GM10248 (cell line): ENCODE data around the gene NOXA1.

Source experiments
- CTCF ChIA-PET: fragments of 300-600 bp; sonication (Branson Sonifier 250); formaldehyde crosslinking; extraction: SDS; loops from one replicate; lab custom pipeline; 2021; ENCODE audit warnings: antibody characterized with exemption; lab: Yijun Ruan, JAX
- POLR2A ChIA-PET: fragments of 350-650 bp; sonication (Branson Sonifier 250); formaldehyde crosslinking; extraction: SDS; loops from one replicate; lab custom pipeline; 2020; ENCODE audit warnings: antibody characterized with exemption; lab: Yijun Ruan, JAX
- DNase-seq: peaks from one replicate; pipeline ENCODE4 v3.0.0; 2012; ENCODE audit errors: extremely low spot score
- CTCF ChIP-seq: IDR thresholded peaks from 2 replicates; pipeline ENCODE4 v1.5.1; 2012; ENCODE audit warnings: mild to moderate bottlenecking, low read depth; ENCODE audit errors: extremely low read depth, missing control alignments, control extremely low read depth

Gene NOXA1

GRCh38 chr9:137411645-137412380 is 11.4 kb upstream of the NOXA1 start:
- DNase-seq: peak; percentile 82
- POLR2A ChIA-PET: interaction anchor here (0.6 kb wide), 1 partner anchor 37 kb away, joined by 4 read pairs; no protein-coding TSS in a partner anchor
- no peak for TF ChIP-seq CTCF
- CTCF ChIA-PET: interaction anchor here (1.2 to 5.1 kb wide), 3 partner anchors 11 to 110 kb away, joined by 3 to 30 read pairs (median 4); partner anchors contain the start of genes EXD3, NOXA1 and NRARP

- POLR2A ChIA-PET: interaction anchor here (0.6 kb wide), 1 partner anchor 36 kb away, joined by 4 read pairs; no protein-coding TSS in a partner anchor
- no peak for TF ChIP-seq CTCF
- no peak for DNase-seq
- CTCF ChIA-PET: interaction anchor here (1.2 to 5.1 kb wide), 3 partner anchors 11 to 111 kb away, joined by 3 to 30 read pairs (median 4); partner anchors contain the start of genes EXD3, NOXA1 and NRARP
Observed at GRCh38 chr9:137412431-137412830, 10.8 kb upstream of the NOXA1 start.

- POLR2A ChIA-PET: no interaction called here
- no peak for TF ChIP-seq CTCF
- CTCF ChIA-PET: interaction anchor here (1.0 kb wide), 1 partner anchor 114 kb away, joined by 4 read pairs; the partner anchor contains the start of gene NRARP
- no peak for DNase-seq
Observed at GRCh38 chr9:137415451-137415850, 7.7 kb upstream of the NOXA1 start.

GRCh38 chr9:137416006-137416562 is 7.1 kb upstream of the NOXA1 start:
- ChIA-PET CTCF (interaction anchor here (1.0 kb wide), 1 partner anchor 114 kb away, joined by 4 read pairs; the partner anchor contains the start of gene NRARP), POLR2A (no interaction called here)
- TF ChIP-seq CTCF: no peak
- DNase-seq: no peak

GRCh38 chr9:137416563-137417151 is 6.5 kb upstream of the NOXA1 start:
- CTCF ChIA-PET: no interaction called here
- no peak for TF ChIP-seq CTCF
- DNase-seq: no peak
- POLR2A ChIA-PET: no interaction called here
